Vagina (tissue), 2 donors: ENCODE results near the gene ACAD10.

ENCODE experiments used
- POLR2A ChIP-seq, 2 donors: fragments of 450-650 bp; IDR thresholded peaks; one replicate each; pipeline ENCODE4 v1.6.1; 2017; ENCODE audit warnings: antibody characterized with exemption in 2 of 2, mild to moderate bottlenecking in 2 of 2, moderate library complexity in 2 of 2
- TF ChIP-seq, protein P1 (sequence below), 3 experiments: fragments of 450-650 bp in 2 of 3; fragments of 200-600 bp in 1 of 3; sonication (generic) in 1 of 3; IDR thresholded peaks; one replicate each; pipeline ENCODE4 v1.5.1; 2017 to 2019; ENCODE audit warnings: antibody characterized with exemption in 3 of 3, mild to moderate bottlenecking in 2 of 3, moderate library complexity in 2 of 3

DNA sequence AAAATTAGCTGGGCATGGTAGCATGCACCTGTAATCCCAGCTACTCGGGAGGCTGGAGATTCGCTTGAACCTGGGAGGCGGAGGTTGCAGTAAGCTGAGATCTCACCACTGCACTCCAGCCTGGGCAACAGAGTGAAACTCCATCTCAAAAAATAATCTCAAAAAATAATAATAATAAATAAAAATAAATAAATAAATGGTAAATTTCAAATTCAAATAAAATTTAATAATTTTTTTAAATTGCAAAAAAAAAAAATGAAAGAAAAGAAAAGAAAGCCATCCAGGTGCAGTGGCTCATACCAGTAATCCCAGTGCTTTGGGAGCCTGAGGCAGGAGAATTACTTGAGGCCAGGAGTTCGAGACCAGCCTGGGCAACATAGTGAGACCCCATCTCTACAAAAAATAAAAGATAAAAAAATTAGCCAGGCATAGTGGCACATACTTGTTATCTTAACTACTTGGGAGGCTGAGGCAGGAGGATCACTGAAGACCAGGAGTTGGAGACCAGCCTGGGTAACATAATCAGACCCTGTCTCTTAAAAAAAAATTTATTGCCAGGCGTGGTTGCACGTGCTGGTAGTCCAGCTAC is 117.3 kb downstream of the ACAD10 start:
- no peak for TF ChIP-seq POLR2A (IDR thresholded peaks at IDR 0.05)
- TF ChIP-seq, protein P1, sequence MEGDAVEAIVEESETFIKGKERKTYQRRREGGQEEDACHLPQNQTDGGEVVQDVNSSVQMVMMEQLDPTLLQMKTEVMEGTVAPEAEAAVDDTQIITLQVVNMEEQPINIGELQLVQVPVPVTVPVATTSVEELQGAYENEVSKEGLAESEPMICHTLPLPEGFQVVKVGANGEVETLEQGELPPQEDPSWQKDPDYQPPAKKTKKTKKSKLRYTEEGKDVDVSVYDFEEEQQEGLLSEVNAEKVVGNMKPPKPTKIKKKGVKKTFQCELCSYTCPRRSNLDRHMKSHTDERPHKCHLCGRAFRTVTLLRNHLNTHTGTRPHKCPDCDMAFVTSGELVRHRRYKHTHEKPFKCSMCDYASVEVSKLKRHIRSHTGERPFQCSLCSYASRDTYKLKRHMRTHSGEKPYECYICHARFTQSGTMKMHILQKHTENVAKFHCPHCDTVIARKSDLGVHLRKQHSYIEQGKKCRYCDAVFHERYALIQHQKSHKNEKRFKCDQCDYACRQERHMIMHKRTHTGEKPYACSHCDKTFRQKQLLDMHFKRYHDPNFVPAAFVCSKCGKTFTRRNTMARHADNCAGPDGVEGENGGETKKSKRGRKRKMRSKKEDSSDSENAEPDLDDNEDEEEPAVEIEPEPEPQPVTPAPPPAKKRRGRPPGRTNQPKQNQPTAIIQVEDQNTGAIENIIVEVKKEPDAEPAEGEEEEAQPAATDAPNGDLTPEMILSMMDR (IDR thresholded peaks at IDR 0.05): no peak
